ENCODE measurements around the gene BRSK2. TPM values are rescaled to one million over a fixed set of nuclear protein-coding genes. Genes with fewer than 3 reads are reported as not detected.
"Not testable (repeated sequence)": the region's sequence is repeated elsewhere in the genome, so short reads cannot be mapped to it uniquely, and the experiment has no call there.

BRSK2 gene
- total RNA-seq, 1 donor from 2014 or later = 0.11 TPM

- ChIA-PET CTCF (no interaction called here), POLR2A (no interaction called here)
- Mint-ChIP-seq H3K4me3 (no peak overlapping the region), H3K9me3 (no peaks in the 10 kb centered on the region), H3K36me3 (ENCODE audit: low read depth) (peaks cover 10% of the 10 kb centered on the region), H3K4me1 (peaks cover 33% of the 10 kb centered on the region), H3K27me3 (no peaks in the 10 kb centered on the region), H3K27ac (no peak overlapping the region)
- DNase-seq (no peak), ATAC-seq (ENCODE audit: low read depth) (no peak)
- intact Hi-C loops (cut with micrococcal nuclease) = no loop called here
- TF ChIP-seq, protein P1, sequence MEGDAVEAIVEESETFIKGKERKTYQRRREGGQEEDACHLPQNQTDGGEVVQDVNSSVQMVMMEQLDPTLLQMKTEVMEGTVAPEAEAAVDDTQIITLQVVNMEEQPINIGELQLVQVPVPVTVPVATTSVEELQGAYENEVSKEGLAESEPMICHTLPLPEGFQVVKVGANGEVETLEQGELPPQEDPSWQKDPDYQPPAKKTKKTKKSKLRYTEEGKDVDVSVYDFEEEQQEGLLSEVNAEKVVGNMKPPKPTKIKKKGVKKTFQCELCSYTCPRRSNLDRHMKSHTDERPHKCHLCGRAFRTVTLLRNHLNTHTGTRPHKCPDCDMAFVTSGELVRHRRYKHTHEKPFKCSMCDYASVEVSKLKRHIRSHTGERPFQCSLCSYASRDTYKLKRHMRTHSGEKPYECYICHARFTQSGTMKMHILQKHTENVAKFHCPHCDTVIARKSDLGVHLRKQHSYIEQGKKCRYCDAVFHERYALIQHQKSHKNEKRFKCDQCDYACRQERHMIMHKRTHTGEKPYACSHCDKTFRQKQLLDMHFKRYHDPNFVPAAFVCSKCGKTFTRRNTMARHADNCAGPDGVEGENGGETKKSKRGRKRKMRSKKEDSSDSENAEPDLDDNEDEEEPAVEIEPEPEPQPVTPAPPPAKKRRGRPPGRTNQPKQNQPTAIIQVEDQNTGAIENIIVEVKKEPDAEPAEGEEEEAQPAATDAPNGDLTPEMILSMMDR (IDR thresholded peaks at IDR 0.05) = no peak
Observed at GRCh38 chr11:1506981-1507380, 117.2 kb downstream of the BRSK2 start.

- POLR2A ChIA-PET = interaction anchor here (0.7 kb wide), 1 partner anchor 110 kb away, joined by 3 read pairs; no protein-coding TSS in a partner anchor
- no peaks in the 10 kb centered on the region for H3K27me3 Mint-ChIP-seq
- no peak for ATAC-seq (ENCODE audit: low read depth)
- peaks cover 9% of the 10 kb centered on the region for H3K36me3 Mint-ChIP-seq (ENCODE audit: low read depth)
- peaks cover 37% of the 10 kb centered on the region for H3K4me1 Mint-ChIP-seq
- TF ChIP-seq, protein P1 (IDR thresholded peaks at IDR 0.05) = no peak
- no peak overlapping the region for H3K4me3 Mint-ChIP-seq
- no peaks in the 10 kb centered on the region for H3K9me3 Mint-ChIP-seq
- CTCF ChIA-PET = no interaction called here
- no peak overlapping the region for H3K27ac Mint-ChIP-seq
- no peak for DNase-seq
- intact Hi-C loops (cut with micrococcal nuclease) = no loop called here
Observed at GRCh38 chr11:1507381-1508140, 117.8 kb downstream of the BRSK2 start.

DNA sequence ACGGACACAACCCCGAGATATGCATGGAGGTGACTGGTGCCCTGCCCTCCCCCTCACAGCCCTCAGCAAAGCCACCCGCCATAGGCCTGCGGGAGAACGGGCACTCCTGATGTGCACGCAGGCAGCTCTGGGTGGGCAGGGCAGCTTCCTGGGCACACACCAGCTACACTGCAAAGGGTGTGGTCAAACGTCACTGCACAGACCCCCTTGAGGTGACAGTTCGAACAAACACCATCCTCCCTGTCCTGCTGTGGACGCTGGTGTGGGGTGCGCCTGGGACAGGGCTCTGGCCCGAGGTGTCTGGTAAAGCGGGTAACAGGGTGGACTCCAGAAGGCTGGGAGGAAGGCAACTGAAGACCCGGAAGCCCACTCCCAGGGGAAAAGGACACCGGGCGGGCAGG is 118.8 kb downstream of the BRSK2 start:
- Mint-ChIP-seq H3K9me3 (no peaks in the 10 kb centered on the region), H3K36me3 (ENCODE audit: low read depth) (peaks cover 9% of the 10 kb centered on the region), H3K27ac (no peak overlapping the region), H3K4me3 (no peak overlapping the region), H3K4me1 (peaks cover 41% of the 10 kb centered on the region), H3K27me3 (no peaks in the 10 kb centered on the region)
- intact Hi-C loops (cut with micrococcal nuclease) = no loop called here
- ChIA-PET CTCF (no interaction called here), POLR2A (no interaction called here)
- ATAC-seq (ENCODE audit: low read depth) = no peak
- no peak for DNase-seq
- TF ChIP-seq, protein P1 (IDR thresholded peaks at IDR 0.05) = no peak

GRCh38 chr11:1508986-1509385 is 119.3 kb downstream of the BRSK2 start:
- DNase-seq (no peak), ATAC-seq (ENCODE audit: low read depth) (no peak)
- Mint-ChIP-seq H3K9me3 (no peaks in the 10 kb centered on the region), H3K27ac (no peak overlapping the region), H3K36me3 (ENCODE audit: low read depth) (peaks cover 8% of the 10 kb centered on the region), H3K4me1 (peaks cover 43% of the 10 kb centered on the region), H3K27me3 (no peaks in the 10 kb centered on the region), H3K4me3 (no peak overlapping the region)
- ChIA-PET POLR2A (no interaction called here), CTCF (no interaction called here)
- intact Hi-C loops (cut with micrococcal nuclease) = no loop called here
- TF ChIP-seq, protein P1 (IDR thresholded peaks at IDR 0.05) = no peak

GRCh38 chr11:1509626-1510255 is 120.0 kb downstream of the BRSK2 start:
- Mint-ChIP-seq H3K9me3 (no peaks in the 10 kb centered on the region), H3K27ac (no peak overlapping the region), H3K27me3 (no peaks in the 10 kb centered on the region), H3K4me1 (peaks cover 43% of the 10 kb centered on the region), H3K36me3 (ENCODE audit: low read depth) (peaks cover 10% of the 10 kb centered on the region), H3K4me3 (no peak overlapping the region)
- ChIA-PET CTCF (no interaction called here), POLR2A (no interaction called here)
- intact Hi-C loops (cut with micrococcal nuclease) = no loop called here
- DNase-seq = no peak
- TF ChIP-seq, protein P1 (IDR thresholded peaks at IDR 0.05) = no peak
- no peak for ATAC-seq (ENCODE audit: low read depth)

DNA sequence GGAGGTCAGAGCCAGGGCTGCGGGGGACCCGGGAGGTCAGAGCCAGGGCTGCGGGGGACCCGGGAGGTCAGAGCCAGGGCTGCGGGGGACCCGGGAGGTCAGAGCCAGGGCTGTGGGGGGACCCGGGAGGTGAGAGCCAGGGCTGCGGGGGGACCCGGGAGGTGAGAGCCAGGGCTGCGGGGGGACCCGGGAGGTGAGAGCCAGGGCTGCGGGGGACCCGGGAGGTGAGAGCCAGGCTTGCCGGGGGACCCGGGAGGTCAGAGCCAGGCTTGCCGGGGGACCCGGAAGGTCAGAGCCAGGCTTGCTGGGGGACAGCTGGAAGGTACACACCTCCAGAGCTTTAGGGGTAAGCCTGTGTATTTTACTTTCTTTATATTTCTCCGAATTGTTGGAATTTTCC is 120.6 kb downstream of the BRSK2 start:
- H3K4me3 Mint-ChIP-seq; H3K36me3 Mint-ChIP-seq (ENCODE audit: low read depth); H3K9me3 Mint-ChIP-seq; ATAC-seq (ENCODE audit: low read depth); DNase-seq; intact Hi-C loops (cut with micrococcal nuclease); H3K27ac Mint-ChIP-seq; CTCF ChIA-PET; H3K27me3 Mint-ChIP-seq; POLR2A ChIA-PET: not testable (repeated sequence)
- H3K4me1 Mint-ChIP-seq = peaks cover 48% of the 10 kb centered on the region

All from activated B cell treated with CpG ODN at 0.5 μM for 24 hours (primary cell).